Upper lobe of left lung (tissue), 4 donors: ENCODE results near the gene LARGE1.

Experiments used
- CTCF ChIP-seq, 6 experiments: fragments of 450-650 bp in 4 of 6; fragments of 200-600 bp in 2 of 6; sonication (generic) in 2 of 6; IDR thresholded peaks; one replicate each; pipeline ENCODE4 v1.5.1; 2016 to 2019; ENCODE audit warnings: antibody characterized with exemption in 6 of 6
- EP300 ChIP-seq, 4 donors: sonication (generic); formaldehyde crosslinking; IDR thresholded peaks; one replicate each; pipeline ENCODE4 v1.5.1; 2017; ENCODE audit warnings: antibody characterized with exemption in 4 of 4, control low read depth in 2 of 4
- POLR2A ChIP-seq, 4 donors: fragments of 450-650 bp; IDR thresholded peaks; one replicate each; pipeline ENCODE4 v1.5.1; 2016 to 2017; ENCODE audit warnings: antibody characterized with exemption in 4 of 4, mild to moderate bottlenecking in 2 of 4
- POLR2AphosphoS5 ChIP-seq, 2 donors: sonication (generic); formaldehyde crosslinking; IDR thresholded peaks; one replicate each; pipeline ENCODE4 v1.5.1; 2017; ENCODE audit warnings: antibody characterized with exemption in 2 of 2

GRCh38 chr22:33335611-33336279 lies 584.5 kb downstream of the LARGE1 start:
- TF ChIP-seq EP300 (IDR thresholded peaks at IDR 0.05) (no peak), CTCF (IDR thresholded peaks at IDR 0.05) (no peak), POLR2A (IDR thresholded peaks at IDR 0.05) (no peak), POLR2AphosphoS5 (IDR thresholded peaks at IDR 0.05) (no peak)
